ENCODE measurements around the gene ZNF277.
"Not testable (repeated sequence)": the region's sequence is repeated elsewhere in the genome, so short reads cannot be mapped to it uniquely, and the experiment has no call there.

Gene ZNF277

GRCh38 chr7:112300072-112300471, 93.6 kb downstream of the ZNF277 start:
- no peaks in the 10 kb centered on the region for H3K4me1 ChIP-seq (ENCODE audit: control insufficient read depth in 1 of 2, insufficient read depth in 2 of 2, low read length in 2 of 2)
- no peak overlapping the region for H3K27ac ChIP-seq (ENCODE audit: low read depth, low read length)
- no peak overlapping the region for H3K9ac ChIP-seq (ENCODE audit: low read depth in 1 of 2, low read length in 2 of 2)
- no peaks in the 10 kb centered on the region for H3K9me3 ChIP-seq (ENCODE audit: control insufficient read depth in 1 of 2, low read length in 2 of 2)
- no peaks in the 10 kb centered on the region for H3K36me3 ChIP-seq (ENCODE audit: control insufficient read depth in 1 of 2, insufficient read depth in 2 of 2, low read length in 2 of 2)
- no peak overlapping the region for H3K4me3 ChIP-seq (ENCODE audit: low read depth in 1 of 2, low read length in 2 of 2)
- H3K27me3 ChIP-seq (ENCODE audit: control insufficient read depth in 1 of 2, insufficient read depth in 2 of 2, low read length in 2 of 2), result no peaks in the 10 kb centered on the region

- H3K36me3 ChIP-seq (ENCODE audit: control insufficient read depth in 1 of 2, insufficient read depth in 2 of 2, low read length in 2 of 2), result no peaks in the 10 kb centered on the region
- no peak overlapping the region for H3K27ac ChIP-seq (ENCODE audit: low read depth, low read length)
- no peaks in the 10 kb centered on the region for H3K27me3 ChIP-seq (ENCODE audit: control insufficient read depth in 1 of 2, insufficient read depth in 2 of 2, low read length in 2 of 2)
Observed at GRCh38 chr7:112300831-112301407, 94.4 kb downstream of the ZNF277 start.

DNA sequence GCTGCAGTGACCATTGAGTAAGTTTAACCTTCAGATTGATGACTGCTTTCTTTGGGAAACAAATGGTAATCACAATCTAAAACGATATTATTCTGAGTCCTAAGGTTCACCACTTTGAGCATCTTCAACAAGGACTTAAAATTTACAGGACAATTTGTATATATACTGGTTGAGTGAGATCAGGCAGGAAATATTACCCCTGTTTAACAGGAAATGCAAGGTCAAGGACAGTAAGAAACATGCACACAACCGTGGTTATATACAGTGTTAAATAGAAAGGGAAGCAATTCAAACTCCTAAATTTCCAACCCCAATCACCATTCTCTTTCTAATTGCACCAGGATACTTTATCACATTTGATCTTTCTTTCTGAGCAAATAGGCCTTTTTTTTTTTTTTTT, 96.1 kb downstream of the ZNF277 start:
- Histone ChIP-seq H3K27ac (ENCODE audit: low read depth, low read length) (no peak overlapping the region), H3K9me3 (ENCODE audit: control insufficient read depth in 1 of 2, low read length in 2 of 2) (no peaks in the 10 kb centered on the region), H3K9ac (ENCODE audit: low read depth in 1 of 2, low read length in 2 of 2) (no peak overlapping the region), H3K27me3 (ENCODE audit: control insufficient read depth in 1 of 2, insufficient read depth in 2 of 2, low read length in 2 of 2) (no peaks in the 10 kb centered on the region), H3K4me1 (ENCODE audit: control insufficient read depth in 1 of 2, insufficient read depth in 2 of 2, low read length in 2 of 2) (no peaks in the 10 kb centered on the region), H3K4me3 (ENCODE audit: low read depth in 1 of 2, low read length in 2 of 2) (no peak overlapping the region), H3K36me3 (ENCODE audit: control insufficient read depth in 1 of 2, insufficient read depth in 2 of 2, low read length in 2 of 2) (no peaks in the 10 kb centered on the region)

More at GRCh38 chr7:112300831-112301407, 94.4 kb downstream of the ZNF277 start:
- Histone ChIP-seq H3K4me3 (ENCODE audit: low read depth in 1 of 2, low read length in 2 of 2) (no peak overlapping the region), H3K9me3 (ENCODE audit: control insufficient read depth in 1 of 2, low read length in 2 of 2) (no peaks in the 10 kb centered on the region), H3K9ac (ENCODE audit: low read depth in 1 of 2, low read length in 2 of 2) (no peak overlapping the region), H3K4me1 (ENCODE audit: control insufficient read depth in 1 of 2, insufficient read depth in 2 of 2, low read length in 2 of 2) (no peaks in the 10 kb centered on the region)

DNA sequence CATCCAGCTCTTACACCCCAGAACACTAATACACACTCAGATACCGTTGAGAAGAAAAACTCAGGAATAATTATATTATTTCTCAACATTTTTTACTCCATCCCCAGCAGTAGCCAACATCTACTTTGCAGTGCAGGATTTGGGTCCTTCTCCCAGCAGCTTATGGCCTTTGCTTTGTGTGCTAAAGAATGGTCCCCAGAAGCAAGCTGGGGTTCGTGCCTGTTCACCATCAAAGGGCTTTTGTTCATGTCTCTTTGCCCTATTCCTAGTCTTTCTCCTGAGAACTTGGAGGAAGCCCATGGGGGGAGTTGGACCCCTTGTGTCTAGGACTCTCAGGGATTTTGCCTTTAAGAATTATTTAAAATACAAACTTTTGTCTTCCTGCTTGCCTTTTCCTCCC, 100.4 kb downstream of the ZNF277 start:
- no peaks in the 10 kb centered on the region for H3K4me1 ChIP-seq (ENCODE audit: control insufficient read depth in 1 of 2, insufficient read depth in 2 of 2, low read length in 2 of 2)
- no peak overlapping the region for H3K9ac ChIP-seq (ENCODE audit: low read depth in 1 of 2, low read length in 2 of 2)
- H3K27ac ChIP-seq (ENCODE audit: low read depth, low read length), result no peak overlapping the region
- peaks cover 0 to 8% of the 10 kb centered on the region in 2 donors for H3K36me3 ChIP-seq (ENCODE audit: control insufficient read depth in 1 of 2, insufficient read depth in 2 of 2, low read length in 2 of 2)
- H3K9me3 ChIP-seq (ENCODE audit: control insufficient read depth in 1 of 2, low read length in 2 of 2), result no peaks in the 10 kb centered on the region
- no peak overlapping the region for H3K4me3 ChIP-seq (ENCODE audit: low read depth in 1 of 2, low read length in 2 of 2)
- H3K27me3 ChIP-seq (ENCODE audit: control insufficient read depth in 1 of 2, insufficient read depth in 2 of 2, low read length in 2 of 2), result no peaks in the 10 kb centered on the region

- no peak overlapping the region for H3K27ac ChIP-seq (ENCODE audit: low read depth, low read length)
- H3K4me1 ChIP-seq (ENCODE audit: control insufficient read depth in 1 of 2, insufficient read depth in 2 of 2, low read length in 2 of 2), result no peaks in the 10 kb centered on the region
- no peak overlapping the region for H3K9ac ChIP-seq (ENCODE audit: low read depth in 1 of 2, low read length in 2 of 2)
- no peaks in the 10 kb centered on the region for H3K9me3 ChIP-seq (ENCODE audit: control insufficient read depth in 1 of 2, low read length in 2 of 2)
- H3K36me3 ChIP-seq (ENCODE audit: control insufficient read depth in 1 of 2, insufficient read depth in 2 of 2, low read length in 2 of 2), result peaks cover 0 to 8% of the 10 kb centered on the region in 2 donors
- H3K4me3 ChIP-seq (ENCODE audit: low read depth in 1 of 2, low read length in 2 of 2), result no peak overlapping the region
- H3K27me3 ChIP-seq (ENCODE audit: control insufficient read depth in 1 of 2, insufficient read depth in 2 of 2, low read length in 2 of 2), result no peaks in the 10 kb centered on the region
Observed at GRCh38 chr7:112307506-112307905, 101.0 kb downstream of the ZNF277 start.

GRCh38 chr7:112308974-112309373, 102.5 kb downstream of the ZNF277 start:
- H3K36me3 ChIP-seq (ENCODE audit: control insufficient read depth in 1 of 2, insufficient read depth in 2 of 2, low read length in 2 of 2), result peaks cover 0 to 8% of the 10 kb centered on the region in 2 donors
- no peak overlapping the region for H3K9ac ChIP-seq (ENCODE audit: low read depth in 1 of 2, low read length in 2 of 2)
- H3K9me3 ChIP-seq (ENCODE audit: control insufficient read depth in 1 of 2, low read length in 2 of 2), result no peaks in the 10 kb centered on the region
- H3K4me3 ChIP-seq (ENCODE audit: low read depth in 1 of 2, low read length in 2 of 2), result no peak overlapping the region
- no peak overlapping the region for H3K27ac ChIP-seq (ENCODE audit: low read depth, low read length)
- no peaks in the 10 kb centered on the region for H3K27me3 ChIP-seq (ENCODE audit: control insufficient read depth in 1 of 2, insufficient read depth in 2 of 2, low read length in 2 of 2)
- no peaks in the 10 kb centered on the region for H3K4me1 ChIP-seq (ENCODE audit: control insufficient read depth in 1 of 2, insufficient read depth in 2 of 2, low read length in 2 of 2)

- H3K36me3 ChIP-seq (ENCODE audit: control insufficient read depth in 1 of 2, insufficient read depth in 2 of 2, low read length in 2 of 2), result peaks cover 0 to 11% of the 10 kb centered on the region in 2 donors
- H3K27ac ChIP-seq (ENCODE audit: low read depth, low read length); H3K9me3 ChIP-seq (ENCODE audit: control insufficient read depth in 1 of 2, low read length in 2 of 2); H3K4me3 ChIP-seq (ENCODE audit: low read depth in 1 of 2, low read length in 2 of 2); H3K9ac ChIP-seq (ENCODE audit: low read depth in 1 of 2, low read length in 2 of 2); H3K27me3 ChIP-seq (ENCODE audit: control insufficient read depth in 1 of 2, insufficient read depth in 2 of 2, low read length in 2 of 2); H3K4me1 ChIP-seq (ENCODE audit: control insufficient read depth in 1 of 2, insufficient read depth in 2 of 2, low read length in 2 of 2): not testable (repeated sequence)
Observed at GRCh38 chr7:112316803-112317202, 110.3 kb downstream of the ZNF277 start.

DNA sequence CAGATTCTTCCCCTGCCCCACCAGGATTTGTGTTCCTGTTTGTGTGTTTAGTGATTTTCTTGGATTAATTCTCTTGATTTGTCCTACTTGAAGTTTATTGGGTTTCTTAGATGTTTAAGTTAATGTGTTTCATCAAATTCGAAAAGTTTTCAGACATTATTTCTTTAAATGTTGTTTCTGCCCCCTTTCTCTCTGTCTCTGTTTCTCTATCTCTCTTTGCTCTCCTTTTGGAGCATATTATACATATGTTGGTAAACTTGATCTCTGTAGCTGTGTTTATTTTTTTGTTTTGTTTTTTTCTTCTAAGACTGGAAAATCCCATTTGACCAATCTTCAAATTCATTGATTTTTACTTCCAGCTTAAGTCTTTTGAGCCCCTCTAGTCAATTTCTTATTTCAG, 115.6 kb downstream of the ZNF277 start:
- Histone ChIP-seq H3K27ac (ENCODE audit: low read depth, low read length) (no peak overlapping the region), H3K4me3 (ENCODE audit: low read depth in 1 of 2, low read length in 2 of 2) (no peak overlapping the region), H3K9me3 (ENCODE audit: control insufficient read depth in 1 of 2, low read length in 2 of 2) (peaks cover 0 to 9% of the 10 kb centered on the region in 2 donors), H3K36me3 (ENCODE audit: control insufficient read depth in 1 of 2, insufficient read depth in 2 of 2, low read length in 2 of 2) (peaks cover 0 to 11% of the 10 kb centered on the region in 2 donors), H3K4me1 (ENCODE audit: control insufficient read depth in 1 of 2, insufficient read depth in 2 of 2, low read length in 2 of 2) (no peaks in the 10 kb centered on the region), H3K9ac (ENCODE audit: low read depth in 1 of 2, low read length in 2 of 2) (no peak overlapping the region), H3K27me3 (ENCODE audit: control insufficient read depth in 1 of 2, insufficient read depth in 2 of 2, low read length in 2 of 2) (no peaks in the 10 kb centered on the region)

DNA sequence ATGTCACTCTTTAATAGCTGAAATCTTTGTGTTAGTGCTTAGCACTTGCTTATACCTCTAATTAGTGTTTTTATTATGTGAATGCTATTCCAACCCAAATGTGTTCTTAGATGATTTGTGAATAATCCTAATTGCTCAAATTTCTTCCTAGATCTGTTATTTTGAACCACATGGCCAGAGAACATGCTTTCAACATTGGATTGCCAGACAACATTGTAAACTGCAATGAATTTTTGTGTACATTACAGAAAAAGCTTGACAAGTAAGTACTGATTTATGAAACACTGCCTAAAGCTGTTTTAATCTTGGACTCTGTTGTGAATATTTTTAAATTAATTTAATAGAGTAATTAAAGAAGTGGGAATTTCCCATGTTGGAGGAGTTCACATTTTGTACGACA, 121.1 kb downstream of the ZNF277 start:
- no peak overlapping the region for H3K9ac ChIP-seq (ENCODE audit: low read depth in 1 of 2, low read length in 2 of 2)
- no peaks in the 10 kb centered on the region for H3K27me3 ChIP-seq (ENCODE audit: control insufficient read depth in 1 of 2, insufficient read depth in 2 of 2, low read length in 2 of 2)
- no peaks in the 10 kb centered on the region for H3K4me1 ChIP-seq (ENCODE audit: control insufficient read depth in 1 of 2, insufficient read depth in 2 of 2, low read length in 2 of 2)
- no peaks in the 10 kb centered on the region for H3K9me3 ChIP-seq (ENCODE audit: control insufficient read depth in 1 of 2, low read length in 2 of 2)
- no peak overlapping the region for H3K27ac ChIP-seq (ENCODE audit: low read depth, low read length)
- no peak overlapping the region for H3K4me3 ChIP-seq (ENCODE audit: low read depth in 1 of 2, low read length in 2 of 2)
- H3K36me3 ChIP-seq (ENCODE audit: control insufficient read depth in 1 of 2, insufficient read depth in 2 of 2, low read length in 2 of 2), result peaks cover 0 to 3% of the 10 kb centered on the region in 2 donors

DNA sequence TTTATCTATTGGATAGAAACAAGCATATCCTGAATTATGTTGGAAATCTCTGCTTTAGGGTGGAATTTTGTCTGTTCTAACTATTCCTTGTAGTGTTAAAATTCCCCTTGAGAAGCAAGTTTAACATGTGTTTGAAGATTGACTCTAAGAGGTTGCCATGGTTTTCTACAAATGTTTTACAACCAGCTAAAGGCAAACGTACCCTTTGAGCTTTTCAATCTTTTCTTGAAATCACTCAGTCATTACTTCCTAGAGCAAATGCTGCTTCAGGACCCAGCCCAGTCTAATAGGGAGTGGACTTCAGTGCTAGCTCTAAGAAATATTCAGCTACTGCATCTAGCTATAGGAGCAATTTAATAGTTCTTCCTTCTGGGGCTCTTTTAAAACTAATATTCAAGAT, 125.0 kb downstream of the ZNF277 start:
- peaks cover 3% of the 10 kb centered on the region in 2 donors for H3K36me3 ChIP-seq (ENCODE audit: control insufficient read depth in 1 of 2, insufficient read depth in 2 of 2, low read length in 2 of 2)
- no peaks in the 10 kb centered on the region for H3K27me3 ChIP-seq (ENCODE audit: control insufficient read depth in 1 of 2, insufficient read depth in 2 of 2, low read length in 2 of 2)
- H3K9ac ChIP-seq (ENCODE audit: low read depth in 1 of 2, low read length in 2 of 2), result no peak overlapping the region
- no peaks in the 10 kb centered on the region for H3K9me3 ChIP-seq (ENCODE audit: control insufficient read depth in 1 of 2, low read length in 2 of 2)
- H3K4me3 ChIP-seq (ENCODE audit: low read depth in 1 of 2, low read length in 2 of 2), result no peak overlapping the region
- H3K27ac ChIP-seq (ENCODE audit: low read depth, low read length), result no peak overlapping the region
- no peaks in the 10 kb centered on the region for H3K4me1 ChIP-seq (ENCODE audit: control insufficient read depth in 1 of 2, insufficient read depth in 2 of 2, low read length in 2 of 2)

DNA sequence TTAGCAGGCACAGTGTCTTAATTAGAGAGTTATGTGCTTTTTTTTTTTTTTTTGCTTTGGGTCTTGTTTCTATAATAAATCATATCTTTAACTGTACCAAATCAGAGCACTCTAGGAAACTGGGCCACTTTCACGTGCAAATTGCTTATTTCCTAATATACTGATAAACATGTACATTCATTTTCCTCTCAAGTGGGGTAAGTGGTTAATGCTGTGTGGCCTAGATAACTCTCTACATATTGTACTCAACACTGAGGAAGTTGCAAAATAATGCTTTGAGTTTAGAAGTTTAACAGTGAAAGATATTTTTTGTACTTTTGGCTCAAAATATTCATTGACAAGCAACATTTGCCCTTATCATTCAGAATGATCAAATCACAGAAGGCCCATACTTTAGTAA, 127.9 kb downstream of the ZNF277 start:
- Histone ChIP-seq H3K4me1 (ENCODE audit: control insufficient read depth in 1 of 2, insufficient read depth in 2 of 2, low read length in 2 of 2) (no peaks in the 10 kb centered on the region), H3K27me3 (ENCODE audit: control insufficient read depth in 1 of 2, insufficient read depth in 2 of 2, low read length in 2 of 2) (no peaks in the 10 kb centered on the region), H3K9ac (ENCODE audit: low read depth in 1 of 2, low read length in 2 of 2) (no peak overlapping the region), H3K4me3 (ENCODE audit: low read depth in 1 of 2, low read length in 2 of 2) (no peak overlapping the region), H3K36me3 (ENCODE audit: control insufficient read depth in 1 of 2, insufficient read depth in 2 of 2, low read length in 2 of 2) (peaks cover 3 to 12% of the 10 kb centered on the region in 2 donors), H3K27ac (ENCODE audit: low read depth, low read length) (no peak overlapping the region), H3K9me3 (ENCODE audit: control insufficient read depth in 1 of 2, low read length in 2 of 2) (no peaks in the 10 kb centered on the region)

All from duodenal mucosa (tissue), 2 donors.